GM12873 (cell line): ENCODE measurements around the gene TRPC4AP.

Experiments
- CTCF ChIP-seq: IDR thresholded peaks from 2 replicates; pipeline ENCODE4 v1.5.1; 2012; ENCODE audit warnings: low read depth, mild to moderate bottlenecking, moderate library complexity, low read length, control low read depth; ENCODE audit not compliant: insufficient read depth; ENCODE audit errors: missing control alignments

The TRPC4AP gene

GRCh38 chr20:35006009-35006408 lies 86.6 kb downstream of the TRPC4AP start:
- no peak for TF ChIP-seq CTCF

- TF ChIP-seq CTCF = no peak
Measured at GRCh38 chr20:35005463-35005961, 87.1 kb downstream of the TRPC4AP start.

GRCh38 chr20:35004749-35005462 lies 87.7 kb downstream of the TRPC4AP start:
- TF ChIP-seq CTCF = no peak

- no peak for TF ChIP-seq CTCF
Measured at GRCh38 chr20:35004051-35004725, 88.4 kb downstream of the TRPC4AP start.

GRCh38 chr20:35003211-35004031 lies 89.2 kb downstream of the TRPC4AP start:
- no peak for TF ChIP-seq CTCF

- no peak for TF ChIP-seq CTCF
Measured at GRCh38 chr20:35002426-35003210, 90.0 kb downstream of the TRPC4AP start.
